GM23338 (cell line): ENCODE results near the gene CLASP2. TPM values are rescaled to one million over a fixed set of nuclear protein-coding genes. Genes with fewer than 3 reads are reported as not detected.

Experiments used
- ATAC-seq: fragments of 200-7000 bp; cut with Tn5 transposase; 3 replicates; pipeline ENCODE4 v1.9.1; 2020
- DNase-seq: peaks from one replicate; pipeline ENCODE4 v3.0.0-alpha.2; 2015; ENCODE audit warnings: low spot score
- H2AFZ ChIP-seq: fragments of 200-600 bp; sonication (generic); 2 replicates; pipeline ENCODE4 v1.8.0; 2016; ENCODE audit warnings: antibody characterized with exemption, mild to moderate bottlenecking, moderate library complexity
- H3F3A ChIP-seq: fragments of 200-600 bp; sonication (generic); replicated peaks from 2 replicates; pipeline ENCODE4 v1.8.0; 2017; ENCODE audit warnings: antibody characterized with exemption, mixed run types, low read depth
- H3K27ac ChIP-seq: fragments of 200-600 bp; sonication (generic); 2 replicates; pipeline ENCODE4 v1.6.1; 2016; ENCODE audit warnings: low read depth
- H3K27me3 ChIP-seq: fragments of 200-600 bp; sonication (generic); 2 replicates; pipeline ENCODE4 v1.8.0; 2016; ENCODE audit warnings: mild to moderate bottlenecking, mixed run types, moderate library complexity; ENCODE audit not compliant: insufficient read depth
- H3K36me3 ChIP-seq: fragments of 200-600 bp; sonication (generic); 2 replicates; pipeline ENCODE4 v1.8.0; 2016; ENCODE audit warnings: mild to moderate bottlenecking; ENCODE audit not compliant: insufficient read depth
- H3K4me1 ChIP-seq: fragments of 200-600 bp; sonication (generic); 2 replicates; pipeline ENCODE4 v1.8.0; 2016; ENCODE audit warnings: mild to moderate bottlenecking, moderate library complexity; ENCODE audit not compliant: insufficient read depth
- H3K4me2 ChIP-seq: fragments of 200-600 bp; sonication (generic); 2 replicates; pipeline ENCODE4 v1.7.1; 2017; ENCODE audit warnings: mixed run types
- H3K4me3 ChIP-seq: fragments of 200-600 bp; sonication (generic); 2 replicates; pipeline ENCODE4 v1.6.1; 2016; ENCODE audit warnings: mixed run types
- H3K79me2 ChIP-seq: fragments of 200-600 bp; sonication (generic); replicated peaks from 2 replicates; pipeline ENCODE4 v1.8.0; 2017; ENCODE audit warnings: mild to moderate bottlenecking; ENCODE audit not compliant: insufficient read depth
- H3K9me2 ChIP-seq: fragments of 200-600 bp; sonication (generic); 2 replicates; pipeline ENCODE4 v1.8.0; 2017; ENCODE audit not compliant: insufficient read depth
- H4K20me1 ChIP-seq: fragments of 200-600 bp; sonication (generic); replicated peaks from 2 replicates; pipeline ENCODE4 v1.8.0; 2017; ENCODE audit warnings: mild to moderate bottlenecking; ENCODE audit not compliant: insufficient read depth
- H3K27ac Mint-ChIP-seq: 2 replicates; pipeline ENCODE4 v1.8.0; 2020; ENCODE audit warnings: inconsistent platforms, mild to moderate bottlenecking, moderate library complexity, mixed read lengths
- H3K27me3 Mint-ChIP-seq: 3 replicates; pipeline ENCODE4 v1.8.0; 2022; ENCODE audit warnings: low read depth, mild to moderate bottlenecking, moderate library complexity, mixed read lengths, inconsistent platforms; ENCODE audit not compliant: insufficient read depth, poor library complexity
- H3K36me3 Mint-ChIP-seq: 3 replicates; pipeline ENCODE4 v1.8.0; 2021; ENCODE audit warnings: low read depth, mild to moderate bottlenecking, inconsistent platforms, moderate library complexity, mixed read lengths
- H3K4me1 Mint-ChIP-seq: 3 replicates; pipeline ENCODE4 v1.8.0; 2020; ENCODE audit warnings: mild to moderate bottlenecking, inconsistent platforms, mixed read lengths
- H3K4me3 Mint-ChIP-seq: 3 replicates; pipeline ENCODE4 v1.8.0; 2021; ENCODE audit warnings: moderate library complexity, mild to moderate bottlenecking, inconsistent platforms, mixed read lengths
- H3K9me3 Mint-ChIP-seq: 3 replicates; pipeline ENCODE4 v1.8.0; 2020; ENCODE audit warnings: moderate library complexity, mild to moderate bottlenecking, inconsistent platforms, mixed read lengths
- CREB1 ChIP-seq: fragments of 250-450 bp; sonication (Bioruptor Pico); IDR thresholded peaks from 2 replicates; pipeline ENCODE4 v1.5.0; 2020; ENCODE audit warnings: low read depth, mild to moderate bottlenecking, moderate library complexity
- CTCF ChIP-seq, 2 experiments: fragments of 200-600 bp in 1 of 2; sonication (generic) in 1 of 2; conservative IDR thresholded peaks; 2 replicates each; pipeline versions ENCODE4 v1.5.1 to v1.6.1; 2016 to 2017; ENCODE audit warnings: antibody characterized with exemption in 2 of 2, low read depth in 2 of 2, mild to moderate bottlenecking in 2 of 2, moderate library complexity in 1 of 2
- ETS1 ChIP-seq: IDR thresholded peaks from 2 replicates; pipeline ENCODE4 v1.6.1; 2016; ENCODE audit warnings: antibody characterized with exemption
- EZH2 ChIP-seq: fragments of 200-600 bp; sonication (generic); IDR thresholded peaks from one replicate; pipeline ENCODE4 v1.8.0; 2017; ENCODE audit warnings: antibody characterized with exemption, mild to moderate bottlenecking, low read depth; ENCODE audit not compliant: unreplicated experiment
- EZH2phosphoT487 ChIP-seq: fragments of 200-600 bp; sonication (generic); IDR thresholded peaks from one replicate; pipeline ENCODE4 v1.8.1; 2018; ENCODE audit warnings: antibody characterized with exemption; ENCODE audit not compliant: unreplicated experiment
- JUNB ChIP-seq: IDR thresholded peaks from one replicate; pipeline ENCODE4 v1.6.1; 2016; ENCODE audit warnings: antibody characterized with exemption; ENCODE audit not compliant: unreplicated experiment
- NANOG ChIP-seq: IDR thresholded peaks from 2 replicates; pipeline ENCODE4 v1.6.1; 2016; ENCODE audit warnings: antibody characterized with exemption, borderline replicate concordance
- POLR2AphosphoS5 ChIP-seq: IDR thresholded peaks from 2 replicates; pipeline ENCODE4 v1.6.1; 2016; ENCODE audit warnings: antibody characterized with exemption, low read depth
- REST ChIP-seq: IDR thresholded peaks from one replicate; pipeline ENCODE4 v1.6.1; 2018; ENCODE audit warnings: antibody characterized with exemption; ENCODE audit not compliant: unreplicated experiment
- STAT1 ChIP-seq: IDR thresholded peaks from one replicate; pipeline ENCODE4 v1.6.1; 2016; ENCODE audit warnings: antibody characterized with exemption; ENCODE audit not compliant: unreplicated experiment
- ZNF331 ChIP-seq: fragments of 250-450 bp; sonication (Bioruptor Pico); IDR thresholded peaks from 2 replicates; pipeline ENCODE4 v1.5.0; 2020; ENCODE audit warnings: low read depth, mild to moderate bottlenecking, moderate library complexity
- polyA plus RNA-seq: library from polyadenylated mRNA; unstranded; fragments of >200 nt; fragmentation: Nextera tagmentation; extraction: Ambion mirVana; gene quantifications from 2 replicates; pipeline ENCODE4 v1.2.1, GENCODE V29; 2016
- total RNA-seq: library from RNA; depleted of rRNA; stranded (reverse); fragments of >200 nt; shearing (Covaris generic); gene quantifications from 2 replicates; pipeline ENCODE4 v1.2.3, GENCODE V29; 2014

Gene CLASP2
- total and polyA plus RNA-seq, 2 experiments from 2014 or later = 12.8 to 74.6 TPM

- TF ChIP-seq JUNB = no peak
- no peak for TF ChIP-seq REST
- no peak for TF ChIP-seq ZNF331 (CRISPR knock-in tag)
Observed at GRCh38 chr3:33482111-33482521, 235.9 kb downstream of the CLASP2 start (continued).

GRCh38 chr3:33474896-33475295 is 243.2 kb downstream of the CLASP2 start:
- Histone ChIP-seq H3K27me3 (no peaks in the 10 kb centered on the region), H3K27ac (no peak overlapping the region), H3K4me3 (no peak overlapping the region), H4K20me1 (no peaks in the 10 kb centered on the region), H3K4me1 (no peaks in the 10 kb centered on the region; the same call in 1 of the 2 replicates), H3F3A (no peaks in the 10 kb centered on the region), H3K79me2 (no peaks in the 10 kb centered on the region), H3K4me2 (no peak overlapping the region), H3K36me3 (peaks cover 3% of the 10 kb centered on the region; the same call in 1 of the 2 replicates), H3K9me2 (no peaks in the 10 kb centered on the region), H2AFZ (no peak overlapping the region)
- TF ChIP-seq STAT1 (no peak), ZNF331 (CRISPR knock-in tag) (no peak), REST (no peak), JUNB (no peak), EZH2 (no peak), CTCF (conservative IDR thresholded peaks at IDR 0.05; ENCODE audit: low read depth in 2 of 2) (no peak), ETS1 (no peak), EZH2phosphoT487 (no peak), CREB1 (no peak), NANOG (no peak), POLR2AphosphoS5 (no peak)
- H3K4me1 Mint-ChIP-seq = no peaks in the 10 kb centered on the region
- DNase-seq (no peak), ATAC-seq (no peak)
- no peaks in the 10 kb centered on the region for H3K27me3 Mint-ChIP-seq
- H3K27ac Mint-ChIP-seq = no peak overlapping the region
- H3K9me3 Mint-ChIP-seq = peaks cover 24% of the 10 kb centered on the region
- H3K36me3 Mint-ChIP-seq = peaks cover 16% of the 10 kb centered on the region; the same call in 2 of the 3 replicates
- no peak overlapping the region for H3K4me3 Mint-ChIP-seq
